ENCODE measurements around the gene YKT6.
A peak's percentile ranks its signal among the peaks of the same experiment; 100 is the strongest.

YKT6 gene

DNA sequence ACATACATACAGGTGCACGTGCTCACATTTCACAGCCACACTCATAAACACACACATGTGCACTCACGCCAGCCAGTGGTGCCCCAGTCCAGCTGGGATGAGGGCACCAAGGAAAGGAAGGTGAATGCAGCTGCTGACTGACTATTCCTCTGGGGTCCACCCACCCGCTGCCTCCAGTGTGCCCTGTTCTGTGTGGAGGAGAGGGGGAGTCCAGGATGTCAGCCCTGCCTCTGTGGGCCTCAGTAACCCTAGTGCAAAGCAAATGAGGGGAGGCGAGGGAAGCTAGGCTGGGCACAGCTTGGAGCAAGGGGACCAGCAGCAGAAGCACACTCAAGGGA is 57.6 kb downstream of the YKT6 start:
- peak overlapping the region; percentile 67 for H4K8ac ChIP-seq (ENCODE audit: low read length)
- H2BK15ac ChIP-seq (ENCODE audit: low read depth, poor library complexity, severe bottlenecking), result no peak overlapping the region
- peak overlapping the region; percentile 46 to 89 for H2BK12ac ChIP-seq (ENCODE audit: low read length in 2 of 2)
- H3K4me1 ChIP-seq (ENCODE audit: control insufficient read depth, insufficient read depth, low read depth, low read length), result peaks cover 23% of the 10 kb centered on the region
- peak overlapping the region in 1 of 2 experiments; percentile 42 for H3K4me3 ChIP-seq (ENCODE audit: insufficient read depth in 1 of 2, low read depth in 1 of 2, low read length in 2 of 2)
- peak overlapping the region; percentile 52 for H3K9ac ChIP-seq (ENCODE audit: low read length)
- no peaks in the 10 kb centered on the region for H3K79me1 ChIP-seq (replicated peaks; ENCODE audit: low read length, poor library complexity, severe bottlenecking)
- peak overlapping the region; percentile 42 for H2BK120ac ChIP-seq (ENCODE audit: low read depth, low read length)
- no peak overlapping the region for H2AK5ac ChIP-seq (ENCODE audit: low read length, severe bottlenecking)
- DNase-seq, result no peak
- H3K27me3 ChIP-seq (ENCODE audit: control insufficient read depth in 1 of 2, insufficient read depth in 1 of 2, low read length in 2 of 2), result peaks cover 4 to 6% of the 10 kb centered on the region in 2 experiments
- peak overlapping the region in 1 of 2 experiments; percentile 68 for H3K14ac ChIP-seq (ENCODE audit: low read length in 2 of 2)
- no peak overlapping the region for H3K27ac ChIP-seq (ENCODE audit: low read length, poor library complexity, severe bottlenecking)
- no peak overlapping the region for H2BK5ac ChIP-seq (ENCODE audit: low read depth, low read length, poor library complexity, severe bottlenecking)
- peak overlapping the region; percentile 79 for H4K91ac ChIP-seq (ENCODE audit: low read length)
- H2AFZ ChIP-seq (ENCODE audit: low read depth, low read length), result no peak overlapping the region
- no peak overlapping the region for H3K4me2 ChIP-seq (ENCODE audit: low read length, poor library complexity, severe bottlenecking)
- H3K36me3 ChIP-seq (ENCODE audit: control insufficient read depth in 1 of 2, insufficient read depth in 2 of 2, low read depth in 1 of 2, low read length in 2 of 2), result no peaks in the 10 kb centered on the region
- H3K9me3 ChIP-seq (ENCODE audit: control insufficient read depth, low read length), result no peaks in the 10 kb centered on the region
- peak overlapping the region; percentile 50 to 85 for H3K18ac ChIP-seq (ENCODE audit: low read depth in 1 of 2, low read length in 2 of 2)
- no peak overlapping the region for H3K23ac ChIP-seq (ENCODE audit: low read length in 2 of 2)
- WGBS, result 73% methylated on average over 4 of the region's 4 CpGs
- H3K4ac ChIP-seq (ENCODE audit: low read depth in 1 of 2, low read length in 2 of 2), result peak overlapping the region; percentile 32 to 71

GRCh38 chr7:44258865-44259546 is 58.2 kb downstream of the YKT6 start:
- H3K23ac ChIP-seq (ENCODE audit: low read length in 2 of 2), result no peak overlapping the region
- peak overlapping the region; percentile 79 for H4K91ac ChIP-seq (ENCODE audit: low read length)
- peak overlapping the region; percentile 67 for H4K8ac ChIP-seq (ENCODE audit: low read length)
- H3K27me3 ChIP-seq (ENCODE audit: control insufficient read depth in 1 of 2, insufficient read depth in 1 of 2, low read length in 2 of 2), result peaks cover 10 to 11% of the 10 kb centered on the region in 2 experiments
- H3K4ac ChIP-seq (ENCODE audit: low read depth in 1 of 2, low read length in 2 of 2), result peak overlapping the region; percentile 51 to 71
- no peaks in the 10 kb centered on the region for H3K9me3 ChIP-seq (ENCODE audit: control insufficient read depth, low read length)
- no peak overlapping the region for H2BK15ac ChIP-seq (ENCODE audit: low read depth, poor library complexity, severe bottlenecking)
- DNase-seq, result no peak
- H3K4me1 ChIP-seq (ENCODE audit: control insufficient read depth, insufficient read depth, low read depth, low read length), result peaks cover 26% of the 10 kb centered on the region
- peak overlapping the region; percentile 79 to 89 for H2BK12ac ChIP-seq (ENCODE audit: low read length in 2 of 2)
- H2BK5ac ChIP-seq (ENCODE audit: low read depth, low read length, poor library complexity, severe bottlenecking), result no peak overlapping the region
- 97% methylated on average over 14 of the region's 14 CpGs for WGBS
- H3K14ac ChIP-seq (ENCODE audit: low read length in 2 of 2), result peak overlapping the region in 1 of 2 experiments; percentile 68
- H3K79me1 ChIP-seq (replicated peaks; ENCODE audit: low read length, poor library complexity, severe bottlenecking), result no peaks in the 10 kb centered on the region
- peak overlapping the region; percentile 60 to 67 for H3K18ac ChIP-seq (ENCODE audit: low read depth in 1 of 2, low read length in 2 of 2)
- no peak overlapping the region for H3K4me2 ChIP-seq (ENCODE audit: low read length, poor library complexity, severe bottlenecking)
- H3K36me3 ChIP-seq (ENCODE audit: control insufficient read depth in 1 of 2, insufficient read depth in 2 of 2, low read depth in 1 of 2, low read length in 2 of 2), result no peaks in the 10 kb centered on the region
- H3K27ac ChIP-seq (ENCODE audit: low read length, poor library complexity, severe bottlenecking), result no peak overlapping the region
- H3K9ac ChIP-seq (ENCODE audit: low read length), result peak overlapping the region; percentile 52
- no peak overlapping the region for H2AFZ ChIP-seq (ENCODE audit: low read depth, low read length)
- peak overlapping the region; percentile 42 for H2BK120ac ChIP-seq (ENCODE audit: low read depth, low read length)
- peak overlapping the region in 1 of 2 experiments; percentile 42 for H3K4me3 ChIP-seq (ENCODE audit: insufficient read depth in 1 of 2, low read depth in 1 of 2, low read length in 2 of 2)
- peak overlapping the region; percentile 56 for H2AK5ac ChIP-seq (ENCODE audit: low read length, severe bottlenecking)

DNA sequence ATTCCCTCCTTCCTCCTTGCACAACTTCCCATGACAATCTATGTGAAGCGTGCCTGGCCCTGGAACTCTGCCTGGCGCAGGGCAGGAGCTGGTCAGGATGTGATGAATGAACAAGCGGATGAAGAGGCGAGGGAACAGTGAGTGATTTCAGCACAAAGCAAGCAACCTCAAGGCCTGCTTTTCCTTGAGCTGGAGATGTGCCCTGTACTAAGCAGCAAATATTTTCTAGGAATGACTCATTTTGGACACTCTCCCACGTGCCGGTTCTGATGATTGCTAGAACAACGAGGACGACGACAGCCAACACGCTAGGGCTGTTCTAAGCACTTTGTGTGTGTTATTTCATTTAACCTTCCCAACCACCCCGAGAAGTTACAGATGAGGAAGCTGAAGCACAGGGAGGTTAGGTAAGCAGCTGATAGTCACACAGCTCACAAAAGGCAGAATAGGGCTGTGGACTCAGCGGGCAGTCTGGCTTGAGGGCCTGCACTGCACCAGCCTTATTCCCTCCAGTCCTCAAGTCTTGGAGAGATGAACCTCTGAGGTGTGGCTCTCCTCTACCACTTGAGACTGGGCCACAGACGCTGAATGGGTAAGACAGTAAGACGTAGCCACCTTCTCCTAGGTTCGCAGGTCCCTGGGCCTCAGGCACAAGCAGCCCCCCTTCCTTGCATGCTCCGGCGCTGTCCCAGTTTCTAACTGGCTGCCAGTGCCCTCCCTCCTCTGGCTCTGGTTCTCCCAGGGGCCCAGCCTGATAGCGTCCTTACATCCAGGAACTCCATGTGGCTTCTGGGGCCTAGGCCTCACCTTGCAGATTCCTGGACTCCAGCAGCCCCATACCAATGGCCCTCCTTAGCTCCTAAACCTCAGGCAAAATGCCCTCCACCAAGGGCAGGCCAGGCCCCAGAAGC is 59.0 kb downstream of the YKT6 start:
- Histone ChIP-seq H4K8ac (ENCODE audit: low read length) (no peak overlapping the region), H2BK5ac (ENCODE audit: low read depth, low read length, poor library complexity, severe bottlenecking) (no peak overlapping the region), H3K4me2 (ENCODE audit: low read length, poor library complexity, severe bottlenecking) (no peak overlapping the region), H2AFZ (ENCODE audit: low read depth, low read length) (no peak overlapping the region), H3K18ac (ENCODE audit: low read depth in 1 of 2, low read length in 2 of 2) (peak overlapping the region; percentile 56 to 60), H2BK15ac (ENCODE audit: low read depth, poor library complexity, severe bottlenecking) (peak overlapping the region; percentile 23), H4K91ac (ENCODE audit: low read length) (peak overlapping the region; percentile 2), H3K4me1 (ENCODE audit: control insufficient read depth, insufficient read depth, low read depth, low read length) (peaks cover 27% of the 10 kb centered on the region), H2AK5ac (ENCODE audit: low read length, severe bottlenecking) (no peak overlapping the region), H3K14ac (ENCODE audit: low read length in 2 of 2) (no peak overlapping the region), H3K27me3 (ENCODE audit: control insufficient read depth in 1 of 2, insufficient read depth in 1 of 2, low read length in 2 of 2) (peaks cover 18 to 19% of the 10 kb centered on the region in 2 experiments), H3K36me3 (ENCODE audit: control insufficient read depth in 1 of 2, insufficient read depth in 2 of 2, low read depth in 1 of 2, low read length in 2 of 2) (no peaks in the 10 kb centered on the region), H3K79me1 (replicated peaks; ENCODE audit: low read length, poor library complexity, severe bottlenecking) (no peaks in the 10 kb centered on the region), H3K27ac (ENCODE audit: low read length, poor library complexity, severe bottlenecking) (no peak overlapping the region), H3K4me3 (ENCODE audit: insufficient read depth in 1 of 2, low read depth in 1 of 2, low read length in 2 of 2) (no peak overlapping the region), H3K4ac (ENCODE audit: low read depth in 1 of 2, low read length in 2 of 2) (peak overlapping the region in 1 of 2 experiments; percentile 51), H3K9me3 (ENCODE audit: control insufficient read depth, low read length) (no peaks in the 10 kb centered on the region), H3K9ac (ENCODE audit: low read length) (peak overlapping the region; percentile 52), H3K23ac (ENCODE audit: low read length in 2 of 2) (no peak overlapping the region), H2BK120ac (ENCODE audit: low read depth, low read length) (no peak overlapping the region), H2BK12ac (ENCODE audit: low read length in 2 of 2) (peak overlapping the region in 1 of 2 experiments; percentile 89)
- DNase-seq, result peak; percentile 85
- 64% methylated on average over 17 of the region's 18 CpGs for WGBS

- Histone ChIP-seq H3K4me2 (ENCODE audit: low read length, poor library complexity, severe bottlenecking) (no peak overlapping the region), H3K23ac (ENCODE audit: low read length in 2 of 2) (no peak overlapping the region), H3K4me1 (ENCODE audit: control insufficient read depth, insufficient read depth, low read depth, low read length) (peaks cover 27% of the 10 kb centered on the region), H3K4ac (ENCODE audit: low read depth in 1 of 2, low read length in 2 of 2) (no peak overlapping the region), H2AK5ac (ENCODE audit: low read length, severe bottlenecking) (no peak overlapping the region), H2AFZ (ENCODE audit: low read depth, low read length) (no peak overlapping the region), H3K27ac (ENCODE audit: low read length, poor library complexity, severe bottlenecking) (no peak overlapping the region), H2BK12ac (ENCODE audit: low read length in 2 of 2) (no peak overlapping the region), H3K18ac (ENCODE audit: low read depth in 1 of 2, low read length in 2 of 2) (no peak overlapping the region), H3K36me3 (ENCODE audit: control insufficient read depth in 1 of 2, insufficient read depth in 2 of 2, low read depth in 1 of 2, low read length in 2 of 2) (no peaks in the 10 kb centered on the region), H2BK5ac (ENCODE audit: low read depth, low read length, poor library complexity, severe bottlenecking) (no peak overlapping the region), H4K8ac (ENCODE audit: low read length) (no peak overlapping the region), H2BK15ac (ENCODE audit: low read depth, poor library complexity, severe bottlenecking) (peak overlapping the region; percentile 21), H3K9me3 (ENCODE audit: control insufficient read depth, low read length) (no peaks in the 10 kb centered on the region), H3K14ac (ENCODE audit: low read length in 2 of 2) (no peak overlapping the region), H4K91ac (ENCODE audit: low read length) (no peak overlapping the region), H3K9ac (ENCODE audit: low read length) (no peak overlapping the region), H3K79me1 (replicated peaks; ENCODE audit: low read length, poor library complexity, severe bottlenecking) (no peaks in the 10 kb centered on the region), H3K27me3 (ENCODE audit: control insufficient read depth in 1 of 2, insufficient read depth in 1 of 2, low read length in 2 of 2) (peaks cover 26 to 32% of the 10 kb centered on the region in 2 experiments), H3K4me3 (ENCODE audit: insufficient read depth in 1 of 2, low read depth in 1 of 2, low read length in 2 of 2) (no peak overlapping the region), H2BK120ac (ENCODE audit: low read depth, low read length) (no peak overlapping the region)
- 92% methylated on average over 3 of the region's 5 CpGs for WGBS
- no peak for DNase-seq
These were observed 60.5 kb downstream of the YKT6 start for GRCh38 chr7:44261240-44261639.
